Liver (tissue), 9 donors: ENCODE results near the gene RPL23. TPM values are rescaled to one million over a fixed set of nuclear protein-coding genes. Genes with fewer than 3 reads are reported as not detected.

Experiments used
- DNase-seq: peaks from one replicate; pipeline ENCODE4 v3.0.0-alpha.2; 2017; ENCODE audit warnings: low spot score
- H3K27ac ChIP-seq, 2 donors: one replicate each; pipeline ENCODE4 v1.7.0; 2013; ENCODE audit warnings: inconsistent platforms in 2 of 2, low read length in 2 of 2, control low read depth in 1 of 2, low read depth in 1 of 2, mild to moderate bottlenecking in 1 of 2
- H3K27me3 ChIP-seq, 4 donors: one replicate each; pipeline versions ENCODE4 v1.6.1 to v1.7.0; 2013; ENCODE audit warnings: low read length in 3 of 4, inconsistent platforms in 1 of 4, mild to moderate bottlenecking in 1 of 4, moderate library complexity in 1 of 4; ENCODE audit not compliant: control insufficient read depth in 4 of 4, insufficient read depth in 4 of 4
- H3K36me3 ChIP-seq, 4 donors: one replicate each; pipeline versions ENCODE4 v1.6.1 to v1.7.0; 2013; ENCODE audit warnings: low read length in 3 of 4, mild to moderate bottlenecking in 3 of 4, low read depth in 1 of 4, moderate library complexity in 1 of 4; ENCODE audit not compliant: control insufficient read depth in 4 of 4, insufficient read depth in 3 of 4
- H3K4me1 ChIP-seq, 4 donors: one replicate each; pipeline versions ENCODE4 v1.6.1 to v1.7.0; 2013; ENCODE audit warnings: low read length in 3 of 4, mild to moderate bottlenecking in 3 of 4, moderate library complexity in 1 of 4; ENCODE audit not compliant: control insufficient read depth in 4 of 4, insufficient read depth in 4 of 4
- H3K4me3 ChIP-seq, 3 donors: one replicate each; pipeline versions ENCODE4 v1.6.1 to v1.7.0; 2013; ENCODE audit warnings: low read length in 3 of 3, control low read depth in 1 of 3, low read depth in 1 of 3, mild to moderate bottlenecking in 1 of 3
- H3K9ac ChIP-seq, 2 donors: one replicate each; pipeline ENCODE4 v1.7.0; 2013; ENCODE audit warnings: low read length in 2 of 2, mild to moderate bottlenecking in 2 of 2, moderate library complexity in 2 of 2, control low read depth in 1 of 2, low read depth in 1 of 2
- H3K9me3 ChIP-seq, 4 donors: one replicate each; pipeline versions ENCODE4 v1.6.1 to v1.7.0; 2013; ENCODE audit warnings: low read length in 3 of 4; ENCODE audit not compliant: control insufficient read depth in 4 of 4
- ATF3 ChIP-seq: IDR thresholded peaks from 2 replicates; pipeline ENCODE4 v1.6.1; 2016; ENCODE audit warnings: antibody characterized with exemption
- CTCF ChIP-seq: fragments of 150-350 bp; IDR thresholded peaks from 2 replicates; pipeline ENCODE4 v1.5.1; 2017; ENCODE audit warnings: improper control_type of control experiment, low read depth, low read length; ENCODE audit not compliant: missing input control
- HNF4A ChIP-seq, 2 donors: conservative IDR thresholded peaks; 2 replicates each; pipeline ENCODE4 v1.6.1; 2016; ENCODE audit warnings: antibody characterized with exemption in 2 of 2, mild to moderate bottlenecking in 2 of 2
- HNF4G ChIP-seq: IDR thresholded peaks from 2 replicates; pipeline ENCODE4 v1.6.1; 2016; ENCODE audit warnings: antibody characterized with exemption
- JUND ChIP-seq, 2 donors: IDR thresholded peaks; 2 replicates each; pipeline ENCODE4 v1.6.1; 2016; ENCODE audit warnings: antibody characterized with exemption in 2 of 2
- MAX ChIP-seq: IDR thresholded peaks from 2 replicates; pipeline ENCODE4 v1.6.1; 2016; ENCODE audit warnings: antibody characterized with exemption
- NR2F2 ChIP-seq: IDR thresholded peaks from 2 replicates; pipeline ENCODE4 v1.6.1; 2016; ENCODE audit warnings: antibody characterized with exemption
- RAD21 ChIP-seq, 2 donors: IDR thresholded peaks; 2 replicates each; pipeline ENCODE4 v1.6.1; 2016; ENCODE audit warnings: antibody characterized with exemption in 2 of 2, mild to moderate bottlenecking in 2 of 2
- REST ChIP-seq: IDR thresholded peaks from 2 replicates; pipeline ENCODE4 v1.6.1; 2016; ENCODE audit warnings: antibody characterized with exemption, mild to moderate bottlenecking
- RXRA ChIP-seq, 2 donors: IDR thresholded peaks; 2 replicates each; pipeline ENCODE4 v1.6.1; 2017 to 2018; ENCODE audit warnings: antibody characterized with exemption in 2 of 2, mild to moderate bottlenecking in 1 of 2
- SP1 ChIP-seq: IDR thresholded peaks from 2 replicates; pipeline ENCODE4 v1.6.1; 2018; ENCODE audit warnings: antibody characterized with exemption, mild to moderate bottlenecking
- YY1 ChIP-seq: IDR thresholded peaks from 2 replicates; pipeline ENCODE4 v1.6.1; 2016; ENCODE audit warnings: antibody characterized with exemption, mild to moderate bottlenecking
- WGBS: extraction: QIAGEN DNeasy Blood & Tissue Kit; methylation state at CpG from one replicate; pipeline ENCODE4 v1.1.7; 2013; 5-methylcytosine and 5-hydroxymethylcytosine counted together
- polyA plus RNA-seq, 2 donors: library from polyadenylated mRNA; stranded (reverse) in 1 of 2; unstranded in 1 of 2; fragments of 200-250 nt in 1 of 2; fragments of >200 nt in 1 of 2; fragmentation: Nextera tagmentation in 1 of 2; extraction: Ambion mirVana in 1 of 2; gene quantifications; one replicate each; pipeline versions ENCODE4 v1.2.1 to v1.2.3, GENCODE V29; 2013 to 2015
- total RNA-seq, 2 donors: library from RNA; depleted of rRNA; stranded (reverse); fragments of >200 nt; gene quantifications; one replicate each; pipeline ENCODE4 v1.2.3, GENCODE V29; 2014
- donor health status: healthy.
- donor health status: healthy.
- donor health status: healthy.
- donor health status: healthy.
- donor health status: healthy.

RPL23 gene
- total and polyA plus RNA-seq, 4 donors: 284 to 797 (median 646) TPM

- no peak for DNase-seq
- no peak overlapping the region for H3K9ac ChIP-seq
- no peaks in the 10 kb centered on the region for H3K9me3 ChIP-seq
- peak; percentile 84 to 89 for TF ChIP-seq HNF4A (conservative IDR thresholded peaks at IDR 0.05)
- no peak for TF ChIP-seq REST
- TF ChIP-seq MAX: no peak
- peak; percentile 98 for TF ChIP-seq NR2F2
- TF ChIP-seq RXRA (IDR thresholded peaks at IDR 0.05): peak; percentile 73 to 77
- peak; percentile 58 for TF ChIP-seq HNF4G
- peak; percentile 37 for TF ChIP-seq SP1
- TF ChIP-seq JUND (IDR thresholded peaks at IDR 0.05): no peak
- H3K4me3 ChIP-seq: no peak overlapping the region
- peaks cover 0 to 6% (median 3%) of the 10 kb centered on the region in 4 donors for H3K36me3 ChIP-seq
- H3K27ac ChIP-seq: peak overlapping the region; percentile 44 to 76
- peaks cover 26 to 64% (median 55%) of the 10 kb centered on the region in 4 donors for H3K4me1 ChIP-seq
- 50% methylated on average over 12 of the region's 12 CpGs for WGBS
- no peaks in the 10 kb centered on the region for H3K27me3 ChIP-seq
Observed at GRCh38 chr17:38897671-38898290, 44.3 kb upstream of the RPL23 start.

GRCh38 chr17:38897176-38897575, 43.7 kb upstream of the RPL23 start:
- Histone ChIP-seq H3K4me3 (no peak overlapping the region), H3K4me1 (peaks cover 29 to 67% (median 60%) of the 10 kb centered on the region in 4 donors), H3K27me3 (no peaks in the 10 kb centered on the region), H3K9ac (no peak overlapping the region), H3K9me3 (no peaks in the 10 kb centered on the region), H3K36me3 (peaks cover 2 to 8% (median 7%) of the 10 kb centered on the region in 4 donors), H3K27ac (peak overlapping the region; percentile 44 to 76)
- TF ChIP-seq RXRA (IDR thresholded peaks at IDR 0.05) (peak; percentile 95), ATF3 (no peak), YY1 (peak; percentile 14), HNF4A (conservative IDR thresholded peaks at IDR 0.05) (peak; percentile 80 to 88), HNF4G (peak; percentile 67), RAD21 (IDR thresholded peaks at IDR 0.05) (no peak), MAX (peak; percentile 52)
- peak; percentile 67 for DNase-seq
- WGBS: 23% methylated on average over 6 of the region's 6 CpGs

GRCh38 chr17:38896346-38896954, 42.9 kb upstream of the RPL23 start:
- Histone ChIP-seq H3K27me3 (no peaks in the 10 kb centered on the region), H3K9me3 (no peaks in the 10 kb centered on the region), H3K4me3 (no peak overlapping the region), H3K27ac (peak overlapping the region; percentile 28 to 76), H3K4me1 (peaks cover 29 to 70% (median 62%) of the 10 kb centered on the region in 4 donors), H3K36me3 (peaks cover 2 to 12% (median 8%) of the 10 kb centered on the region in 4 donors), H3K9ac (no peak overlapping the region)
- no peak for TF ChIP-seq YY1
- TF ChIP-seq CTCF: no peak
- no peak for TF ChIP-seq HNF4G
- TF ChIP-seq HNF4A (conservative IDR thresholded peaks at IDR 0.05): no peak
- TF ChIP-seq ATF3: no peak
- peak; percentile 73 for TF ChIP-seq NR2F2
- TF ChIP-seq JUND (IDR thresholded peaks at IDR 0.05): no peak
- WGBS: 70% methylated on average over 13 of the region's 13 CpGs
- DNase-seq: no peak
